HG03432 (cell line): Measurements from ENCODE around the gene FOXA2.
"Not testable (repeated sequence)": the region's sequence is repeated elsewhere in the genome, so short reads cannot be mapped to it uniquely, and the experiment has no call there.

Source experiments
- ATAC-seq: cut with Tn5 transposase; IDR thresholded peaks from one replicate; pipeline ENCODE4 v1.9.1; 2021; ENCODE audit warnings: mild to moderate bottlenecking, moderate library complexity; ENCODE audit not compliant: unreplicated experiment

The FOXA2 gene

GRCh38 chr20:22584522-22584921, at the start of gene FOXA2:
Gene FOXA2 (minus strand): TSS chr20:22584572. CDS start chr20:22584278, 294 bp downstream.
- ATAC-seq, result no peak

- ATAC-seq, result no peak
Observed at GRCh38 chr20:22630701-22631100, 46.3 kb upstream of the FOXA2 start.

GRCh38 chr20:22629927-22630326, 45.6 kb upstream of the FOXA2 start:
- no peak for ATAC-seq

- no peak for ATAC-seq
Observed at GRCh38 chr20:22629447-22629846, 45.1 kb upstream of the FOXA2 start.

- no peak for ATAC-seq
Observed at GRCh38 chr20:22626496-22626895, 42.1 kb upstream of the FOXA2 start.

- ATAC-seq, result no peak
Observed at GRCh38 chr20:22623211-22623610, 38.8 kb upstream of the FOXA2 start.

GRCh38 chr20:22620342-22620741, 36.0 kb upstream of the FOXA2 start:
- ATAC-seq, result no peak

GRCh38 chr20:22619806-22620205, 35.4 kb upstream of the FOXA2 start:
- ATAC-seq, result no peak

- no peak for ATAC-seq
Observed at GRCh38 chr20:22619272-22619671, 34.9 kb upstream of the FOXA2 start.

GRCh38 chr20:22617160-22617559, 32.8 kb upstream of the FOXA2 start:
- ATAC-seq, result no peak

GRCh38 chr20:22616551-22616950, 32.2 kb upstream of the FOXA2 start:
- no peak for ATAC-seq

- no peak for ATAC-seq
Observed at GRCh38 chr20:22615425-22615824, 31.1 kb upstream of the FOXA2 start.

GRCh38 chr20:22611636-22612035, 27.3 kb upstream of the FOXA2 start:
- ATAC-seq, result no peak

- ATAC-seq, result no peak
Observed at GRCh38 chr20:22607695-22608094, 23.3 kb upstream of the FOXA2 start.

GRCh38 chr20:22604815-22605214, 20.4 kb upstream of the FOXA2 start:
- ATAC-seq, result no peak

GRCh38 chr20:22601361-22602141, 17.2 kb upstream of the FOXA2 start:
- ATAC-seq, result no peak

- not testable (repeated sequence) for ATAC-seq
Observed at GRCh38 chr20:22599258-22599657, 14.9 kb upstream of the FOXA2 start.

GRCh38 chr20:22597303-22597702, 12.9 kb upstream of the FOXA2 start:
- ATAC-seq, result peak; percentile 62

- ATAC-seq, result no peak
Observed at GRCh38 chr20:22590662-22591061, 6.3 kb upstream of the FOXA2 start.

- ATAC-seq, result no peak
Observed at GRCh38 chr20:22586645-22587310, 2.4 kb upstream of the FOXA2 start.

- ATAC-seq, result no peak
Observed at GRCh38 chr20:22585786-22586493, 1.6 kb upstream of the FOXA2 start.
